Measurements from ENCODE around the gene ASTL.

The ASTL gene

GRCh38 chr2:96158554-96158940 is 20.2 kb upstream of the ASTL start:
- DNase-seq = no peak

- DNase-seq = no peak
Measured at GRCh38 chr2:96157649-96158553, 19.6 kb upstream of the ASTL start.

GRCh38 chr2:96156926-96157648 is 18.8 kb upstream of the ASTL start:
- no peak for DNase-seq

- DNase-seq = no peak
Measured at GRCh38 chr2:96156011-96156820, 17.9 kb upstream of the ASTL start.

- no peak for DNase-seq
Measured at GRCh38 chr2:96154506-96155380, 16.4 kb upstream of the ASTL start.

- no peak for DNase-seq
Measured at GRCh38 chr2:96153991-96154431, 15.7 kb upstream of the ASTL start.

GRCh38 chr2:96153291-96153713 is 15.0 kb upstream of the ASTL start:
- no peak for DNase-seq

- no peak for DNase-seq
Measured at GRCh38 chr2:96152304-96153161, 14.2 kb upstream of the ASTL start.

GRCh38 chr2:96151595-96152303 is 13.4 kb upstream of the ASTL start:
- no peak for DNase-seq

GRCh38 chr2:96150791-96151594 is 12.7 kb upstream of the ASTL start:
- no peak for DNase-seq

GRCh38 chr2:96150007-96150640 is 11.8 kb upstream of the ASTL start:
- DNase-seq = no peak

GRCh38 chr2:96148410-96149217 is 10.3 kb upstream of the ASTL start:
- DNase-seq = no peak

- no peak for DNase-seq
Measured at GRCh38 chr2:96147593-96148201, 9.4 kb upstream of the ASTL start.

- DNase-seq = no peak
Measured at GRCh38 chr2:96146881-96147592, 8.7 kb upstream of the ASTL start.

GRCh38 chr2:96146153-96146880 is 8.0 kb upstream of the ASTL start:
- DNase-seq = no peak

- DNase-seq = no peak
Measured at GRCh38 chr2:96145848-96146152, 7.5 kb upstream of the ASTL start.

Data from NCI-H526 treated with DMSO at 0.1 percent for 48 hours (cell line).